MCF 10A (cell line): ENCODE data around the gene ANGPTL2. TPM values are rescaled to one million over a fixed set of nuclear protein-coding genes. Genes with fewer than 3 reads are reported as not detected.

Source experiments
- BruUV-seq: library from RNA; stranded (reverse); fragments of 400-500 nt; replicated peaks from 2 replicates; lab custom pipeline; 2021; lab: Mats Ljungman, UMichigan
- CTCF ChIA-PET: fragments of 300-600 bp; sonication (Branson Sonifier 250); formaldehyde crosslinking; extraction: SDS; loops from one replicate; lab custom pipeline; 2021; ENCODE audit warnings: antibody characterized with exemption, inconsistent platforms; lab: Yijun Ruan, JAX
- POLR2A ChIA-PET: fragments of 300-600, 350-650 bp; sonication (Branson Sonifier 250); formaldehyde crosslinking; extraction: SDS; loops from one replicate; lab custom pipeline; 2020; ENCODE audit warnings: antibody characterized with exemption, inconsistent platforms; lab: Yijun Ruan, JAX
- DNase-seq: peaks from one replicate; pipeline ENCODE4 v3.0.0-alpha.2; 2018; ENCODE audit not compliant: unreplicated experiment
- H3K27ac Mint-ChIP-seq: one replicate; pipeline ENCODE4 v1.8.0; 2022; ENCODE audit warnings: mild to moderate bottlenecking, low read depth, mixed read lengths; ENCODE audit not compliant: unreplicated experiment
- H3K27me3 Mint-ChIP-seq: one replicate; pipeline ENCODE4 v1.8.0; 2022; ENCODE audit warnings: mixed read lengths; ENCODE audit not compliant: insufficient read depth, unreplicated experiment
- H3K36me3 Mint-ChIP-seq: one replicate; pipeline ENCODE4 v1.8.0; 2022; ENCODE audit warnings: mild to moderate bottlenecking, moderate library complexity, mixed read lengths; ENCODE audit not compliant: insufficient read depth, unreplicated experiment
- H3K4me1 Mint-ChIP-seq: one replicate; pipeline ENCODE4 v1.8.0; 2022; ENCODE audit warnings: mixed read lengths; ENCODE audit not compliant: insufficient read depth, unreplicated experiment
- H3K4me3 Mint-ChIP-seq: one replicate; pipeline ENCODE4 v1.8.0; 2022; ENCODE audit warnings: mild to moderate bottlenecking, moderate library complexity, mixed read lengths; ENCODE audit not compliant: unreplicated experiment
- H3K9me3 Mint-ChIP-seq: one replicate; pipeline ENCODE4 v1.8.0; 2022; ENCODE audit warnings: mixed read lengths; ENCODE audit not compliant: unreplicated experiment
- intact Hi-C: fragments of 100-400 bp; cut with micrococcal nuclease; formaldehyde crosslinking; loops from 2 replicates; pipeline ENCODE4 v1.14.1; 2022
- total RNA-seq: library from RNA; stranded (reverse); gene quantifications from 2 replicates; pipeline ENCODE4 v1.2.3, GENCODE V29; 2022
- TF ChIP-seq, protein P1 (sequence below): fragments of 200-600 bp; IDR thresholded peaks from one replicate; pipeline ENCODE4 v1.8.0; 2022; ENCODE audit warnings: antibody characterized with exemption, mild to moderate bottlenecking; ENCODE audit not compliant: unreplicated experiment

The ANGPTL2 gene
- total RNA-seq, 1 experiment from 2014 or later = not detected

DNA sequence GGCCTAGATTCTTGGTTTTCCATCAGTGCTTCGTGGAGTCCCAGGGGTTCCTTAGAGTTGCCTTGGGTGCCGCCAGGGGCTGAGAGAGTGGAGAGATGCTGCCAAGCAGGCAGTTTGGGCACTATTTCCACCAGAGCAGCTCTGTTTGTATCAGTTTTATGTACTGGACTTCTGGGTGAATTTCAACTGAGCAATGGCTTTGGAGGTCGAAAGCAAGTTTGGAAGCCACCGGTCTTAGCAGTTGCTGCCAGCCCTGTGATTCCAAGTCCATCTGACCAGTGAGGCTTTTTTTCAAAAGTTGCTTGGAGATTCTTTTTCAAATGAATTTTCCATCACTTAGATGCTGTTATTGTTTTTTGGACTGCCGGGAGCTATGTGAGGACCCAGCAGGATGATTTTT, 68.5 kb downstream of the ANGPTL2 start:
- no TSS peak for BruUV-seq
- Mint-ChIP-seq H3K4me3 (no peak overlapping the region), H3K36me3 (no peaks in the 10 kb centered on the region), H3K27me3 (no peaks in the 10 kb centered on the region), H3K27ac (no peak overlapping the region), H3K4me1 (peaks cover 20% of the 10 kb centered on the region), H3K9me3 (no peaks in the 10 kb centered on the region)
- intact Hi-C loops = no loop called here
- ChIA-PET CTCF (no interaction called here), POLR2A (no interaction called here)
- no peak for DNase-seq
- TF ChIP-seq, protein P1, sequence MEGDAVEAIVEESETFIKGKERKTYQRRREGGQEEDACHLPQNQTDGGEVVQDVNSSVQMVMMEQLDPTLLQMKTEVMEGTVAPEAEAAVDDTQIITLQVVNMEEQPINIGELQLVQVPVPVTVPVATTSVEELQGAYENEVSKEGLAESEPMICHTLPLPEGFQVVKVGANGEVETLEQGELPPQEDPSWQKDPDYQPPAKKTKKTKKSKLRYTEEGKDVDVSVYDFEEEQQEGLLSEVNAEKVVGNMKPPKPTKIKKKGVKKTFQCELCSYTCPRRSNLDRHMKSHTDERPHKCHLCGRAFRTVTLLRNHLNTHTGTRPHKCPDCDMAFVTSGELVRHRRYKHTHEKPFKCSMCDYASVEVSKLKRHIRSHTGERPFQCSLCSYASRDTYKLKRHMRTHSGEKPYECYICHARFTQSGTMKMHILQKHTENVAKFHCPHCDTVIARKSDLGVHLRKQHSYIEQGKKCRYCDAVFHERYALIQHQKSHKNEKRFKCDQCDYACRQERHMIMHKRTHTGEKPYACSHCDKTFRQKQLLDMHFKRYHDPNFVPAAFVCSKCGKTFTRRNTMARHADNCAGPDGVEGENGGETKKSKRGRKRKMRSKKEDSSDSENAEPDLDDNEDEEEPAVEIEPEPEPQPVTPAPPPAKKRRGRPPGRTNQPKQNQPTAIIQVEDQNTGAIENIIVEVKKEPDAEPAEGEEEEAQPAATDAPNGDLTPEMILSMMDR = no peak

DNA sequence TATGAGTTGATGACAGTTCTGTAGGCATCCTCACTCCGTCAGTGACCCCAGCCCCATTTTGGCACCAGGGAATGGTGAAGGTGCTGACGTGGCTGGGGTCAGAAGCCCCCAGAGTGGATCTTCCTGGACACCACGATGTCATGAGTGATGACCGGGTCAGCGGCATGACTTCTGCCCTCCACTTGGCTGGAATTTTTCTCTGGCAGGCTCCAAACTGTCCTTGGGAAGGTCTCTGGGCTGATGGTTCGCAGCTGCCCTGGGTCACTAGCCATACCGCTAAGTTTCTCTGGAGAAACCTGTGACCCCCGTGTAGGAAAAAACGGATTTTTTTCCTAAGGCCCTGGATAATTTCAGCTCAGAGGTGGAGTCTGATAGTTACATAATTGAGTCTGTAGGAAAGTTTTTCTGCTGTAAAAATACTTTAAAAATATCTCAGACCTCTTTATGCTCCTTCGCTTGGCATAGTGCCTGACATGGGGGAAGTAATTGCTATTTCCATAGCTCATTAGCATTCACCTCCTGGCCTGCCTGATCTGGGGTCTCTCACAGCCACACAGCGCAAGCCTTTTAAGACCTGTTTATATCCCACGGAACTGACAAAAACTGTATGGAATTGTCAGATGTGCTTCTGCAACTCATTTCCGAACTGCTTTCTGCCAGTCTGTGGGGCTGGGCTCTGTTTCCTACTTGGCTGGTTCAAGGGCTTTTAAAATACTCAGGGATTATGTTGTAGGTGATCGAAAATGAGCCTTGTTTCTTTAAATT, 69.2 kb downstream of the ANGPTL2 start:
- intact Hi-C loops = no loop called here
- BruUV-seq = no TSS peak
- TF ChIP-seq, protein P1 = no peak
- POLR2A ChIA-PET = no interaction called here
- peaks cover 16% of the 10 kb centered on the region for H3K4me1 Mint-ChIP-seq
- H3K27ac Mint-ChIP-seq = no peak overlapping the region
- no peaks in the 10 kb centered on the region for H3K27me3 Mint-ChIP-seq
- H3K36me3 Mint-ChIP-seq = no peaks in the 10 kb centered on the region
- no peak overlapping the region for H3K4me3 Mint-ChIP-seq
- no peak for DNase-seq
- H3K9me3 Mint-ChIP-seq = no peaks in the 10 kb centered on the region
- CTCF ChIA-PET = no interaction called here

DNA sequence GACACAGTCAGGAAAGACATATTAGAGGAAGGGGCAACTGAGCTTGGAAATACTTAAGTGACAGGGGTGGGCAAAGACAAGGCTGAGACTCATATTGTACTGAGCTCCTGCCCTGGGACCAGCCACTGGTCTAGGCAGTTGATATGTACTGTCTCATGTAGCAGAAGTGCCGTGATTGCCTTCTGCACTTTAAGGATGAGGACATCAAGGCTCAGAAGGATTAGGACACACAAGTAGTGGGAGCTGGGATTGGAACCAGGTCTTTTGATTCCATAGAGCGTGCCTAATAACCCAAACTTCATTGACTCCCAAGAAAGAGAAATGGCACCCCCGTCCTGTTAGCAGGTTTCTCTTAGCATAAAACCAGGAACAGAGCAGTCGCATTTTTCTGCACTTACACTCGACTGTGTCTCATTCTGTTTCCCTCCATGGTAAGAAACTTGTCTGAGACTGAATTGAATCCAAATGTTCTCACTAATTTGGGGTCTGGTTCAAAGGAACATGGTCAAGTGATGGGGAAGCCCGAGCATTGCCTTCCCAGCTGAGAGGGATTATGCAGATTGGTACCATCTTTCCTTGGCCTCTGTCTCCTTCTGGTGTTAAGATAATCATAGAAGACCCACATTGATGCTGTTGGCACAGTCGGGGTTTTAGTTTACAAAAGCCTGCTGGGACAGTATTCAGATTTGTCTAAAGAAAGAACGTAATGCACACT, 70.4 kb downstream of the ANGPTL2 start:
- Mint-ChIP-seq H3K4me3 (no peak overlapping the region), H3K9me3 (no peaks in the 10 kb centered on the region), H3K27ac (no peak overlapping the region), H3K4me1 (peaks cover 11% of the 10 kb centered on the region), H3K36me3 (no peaks in the 10 kb centered on the region), H3K27me3 (no peaks in the 10 kb centered on the region)
- DNase-seq = no peak
- TF ChIP-seq, protein P1 = no peak
- ChIA-PET CTCF (interaction anchor here (0.5 to 0.6 kb wide), 2 partner anchors 150 to 676 kb away, joined by 3 read pairs; no protein-coding TSS in a partner anchor), POLR2A (no interaction called here)
- no TSS peak for BruUV-seq
- intact Hi-C loops = no loop called here

DNA sequence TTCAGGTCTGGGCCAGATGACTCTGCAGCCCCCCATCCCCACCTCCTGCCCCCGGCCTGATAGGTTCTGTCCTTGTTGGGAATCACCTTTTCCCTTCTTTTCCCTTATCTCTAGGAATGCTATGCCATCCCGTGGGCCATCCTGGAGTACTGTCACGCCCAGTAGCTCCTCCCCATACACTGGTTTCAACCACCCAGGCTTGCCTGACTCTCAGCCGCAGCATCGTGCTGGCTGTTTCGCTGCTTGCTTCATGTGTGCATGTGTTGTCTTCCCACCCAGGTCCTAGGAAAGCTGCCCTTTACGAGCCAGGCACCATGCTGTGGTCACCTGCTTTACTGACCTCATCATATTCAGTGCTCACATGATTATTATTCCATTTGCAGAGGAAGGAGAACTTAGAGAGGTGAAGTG, 71.8 kb downstream of the ANGPTL2 start:
- Mint-ChIP-seq H3K9me3 (no peaks in the 10 kb centered on the region), H3K36me3 (no peaks in the 10 kb centered on the region), H3K4me1 (peaks cover 11% of the 10 kb centered on the region), H3K4me3 (no peak overlapping the region), H3K27ac (no peak overlapping the region), H3K27me3 (no peaks in the 10 kb centered on the region)
- POLR2A ChIA-PET = no interaction called here
- no peak for DNase-seq
- intact Hi-C loops = no loop called here
- TF ChIP-seq, protein P1 = no peak
- CTCF ChIA-PET = no interaction called here
- no TSS peak for BruUV-seq
